BLaER1 (cell line): Measurements from ENCODE around the gene METTL22.

ENCODE experiments used
- H3K27ac ChIP-seq: shearing (Covaris generic); formaldehyde crosslinking; 2 replicates; pipeline ENCODE4 v1.8.1; 2022
- H3K27me3 ChIP-seq: shearing (Covaris generic); formaldehyde crosslinking; 2 replicates; pipeline ENCODE4 v1.8.1; 2022
- H3K36me3 ChIP-seq: shearing (Covaris generic); formaldehyde crosslinking; 2 replicates; pipeline ENCODE4 v1.8.1; 2022
- H3K4me1 ChIP-seq: shearing (Covaris generic); formaldehyde crosslinking; 2 replicates; pipeline ENCODE4 v1.8.1; 2022
- H3K4me2 ChIP-seq: shearing (Covaris generic); formaldehyde crosslinking; 2 replicates; pipeline ENCODE4 v1.8.1; 2022
- H3K4me3 ChIP-seq: shearing (Covaris generic); formaldehyde crosslinking; 2 replicates; pipeline ENCODE4 v1.8.1; 2022
- H3K9ac ChIP-seq: shearing (Covaris generic); formaldehyde crosslinking; 2 replicates; pipeline ENCODE4 v1.8.1; 2022
- H3K9me3 ChIP-seq: shearing (Covaris generic); formaldehyde crosslinking; 2 replicates; pipeline ENCODE4 v1.8.1; 2022
- H4K20me1 ChIP-seq: shearing (Covaris generic); formaldehyde crosslinking; 2 replicates; pipeline ENCODE4 v1.8.1; 2022
- Cebpa-rat ChIP-seq: shearing (Covaris generic); IDR thresholded peaks from 2 replicates; pipeline ENCODE4 v1.8.1; 2022

Gene METTL22

DNA sequence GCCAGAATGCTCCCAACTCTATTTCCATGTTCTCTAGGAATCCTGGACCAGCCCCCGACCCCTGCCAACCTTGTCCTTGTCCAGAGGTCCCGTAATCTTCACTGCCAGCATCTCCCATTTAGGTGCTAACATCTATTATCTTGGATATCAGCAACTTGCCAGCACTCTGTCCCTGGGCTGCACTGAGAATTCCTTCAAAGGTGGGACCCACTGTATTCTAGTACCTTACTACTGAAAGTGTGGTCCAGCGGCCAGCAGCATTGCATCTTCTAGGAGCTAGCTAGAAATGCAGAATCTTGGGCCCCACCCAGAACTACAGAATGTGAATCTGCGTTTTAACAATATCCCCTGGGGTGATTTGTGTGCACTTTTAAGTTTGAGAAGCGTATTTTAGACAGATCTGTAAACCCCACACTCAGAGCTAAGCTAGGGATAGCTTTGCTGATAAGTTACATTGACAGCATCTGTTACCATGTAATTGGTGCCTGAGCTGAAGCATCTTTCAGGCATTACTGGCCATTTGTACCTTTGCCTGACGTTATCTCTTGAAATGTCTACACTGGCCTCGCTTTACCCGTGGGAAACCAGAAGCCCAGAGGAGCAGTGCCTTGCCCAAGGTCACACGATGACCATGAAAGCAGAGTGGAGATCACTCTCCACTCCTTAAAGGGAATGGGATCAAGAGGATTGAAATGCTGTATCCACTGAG is 61.2 kb downstream of the METTL22 start:
- H3K27me3 ChIP-seq = no peaks in the 10 kb centered on the region
- no peak for TF ChIP-seq Cebpa-rat
- peaks cover 21% of the 10 kb centered on the region for H3K36me3 ChIP-seq
- no peak overlapping the region for H3K4me2 ChIP-seq
- no peak overlapping the region for H3K27ac ChIP-seq
- peaks cover 11% of the 10 kb centered on the region for H3K9me3 ChIP-seq
- H3K4me3 ChIP-seq = no peak overlapping the region
- 0 out of 2 replicates have a peak, but pooled peaks cover 10% of the 10 kb centered on the region for H4K20me1 ChIP-seq
- H3K9ac ChIP-seq = no peak overlapping the region
- peaks cover 20% of the 10 kb centered on the region for H3K4me1 ChIP-seq

DNA sequence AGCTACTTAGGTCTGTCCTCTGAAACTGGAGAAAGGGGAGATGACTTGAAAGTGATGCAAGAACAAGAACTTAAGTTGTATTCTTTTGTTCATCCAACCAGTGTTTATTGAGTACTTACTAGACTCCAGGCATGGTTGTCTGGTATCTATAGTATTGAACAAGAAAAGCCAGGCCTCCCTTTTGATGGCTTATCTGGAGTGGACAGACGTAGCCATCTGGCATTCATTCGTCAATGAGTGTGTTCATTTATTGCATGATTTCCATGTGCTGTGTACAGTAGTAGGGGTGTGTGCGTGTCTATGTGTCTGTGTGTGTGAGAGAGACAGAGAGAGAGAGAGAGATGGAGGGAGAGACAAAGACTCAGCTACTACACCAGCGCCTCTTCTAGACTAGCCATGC is 62.1 kb downstream of the METTL22 start:
- H3K4me1 ChIP-seq = peaks cover 19% of the 10 kb centered on the region
- no peak overlapping the region for H3K4me3 ChIP-seq
- 0 out of 2 replicates have a peak, but pooled peaks cover 10% of the 10 kb centered on the region for H4K20me1 ChIP-seq
- H3K36me3 ChIP-seq = peaks cover 26% of the 10 kb centered on the region
- H3K9ac ChIP-seq = no peak overlapping the region
- no peaks in the 10 kb centered on the region for H3K27me3 ChIP-seq
- no peak overlapping the region for H3K4me2 ChIP-seq
- peaks cover 21% of the 10 kb centered on the region for H3K9me3 ChIP-seq
- no peak overlapping the region for H3K27ac ChIP-seq
- no peak for TF ChIP-seq Cebpa-rat

DNA sequence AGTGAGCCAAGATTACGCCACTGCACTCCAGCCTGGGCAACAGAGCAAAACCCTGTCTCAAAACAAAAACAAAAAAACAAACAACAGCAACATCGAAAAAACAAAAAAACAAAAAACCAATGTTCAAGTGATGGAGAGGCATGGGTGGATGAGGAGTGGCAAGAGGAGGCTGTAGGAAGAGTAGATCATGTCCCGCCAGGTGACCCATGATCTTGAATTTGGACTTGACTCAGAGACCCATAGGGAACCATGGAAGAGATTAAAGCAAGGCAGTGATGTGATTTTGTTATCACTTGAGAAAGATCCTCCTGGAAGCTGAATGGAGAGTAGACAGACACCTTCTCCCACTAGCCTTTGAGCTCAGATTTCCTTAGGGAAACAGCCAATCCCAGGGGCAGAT is 64.1 kb downstream of the METTL22 start:
- Histone ChIP-seq H3K4me1 (peaks cover 14% of the 10 kb centered on the region), H3K36me3 (peaks cover 38% of the 10 kb centered on the region)
- TF ChIP-seq Cebpa-rat = no peak

DNA sequence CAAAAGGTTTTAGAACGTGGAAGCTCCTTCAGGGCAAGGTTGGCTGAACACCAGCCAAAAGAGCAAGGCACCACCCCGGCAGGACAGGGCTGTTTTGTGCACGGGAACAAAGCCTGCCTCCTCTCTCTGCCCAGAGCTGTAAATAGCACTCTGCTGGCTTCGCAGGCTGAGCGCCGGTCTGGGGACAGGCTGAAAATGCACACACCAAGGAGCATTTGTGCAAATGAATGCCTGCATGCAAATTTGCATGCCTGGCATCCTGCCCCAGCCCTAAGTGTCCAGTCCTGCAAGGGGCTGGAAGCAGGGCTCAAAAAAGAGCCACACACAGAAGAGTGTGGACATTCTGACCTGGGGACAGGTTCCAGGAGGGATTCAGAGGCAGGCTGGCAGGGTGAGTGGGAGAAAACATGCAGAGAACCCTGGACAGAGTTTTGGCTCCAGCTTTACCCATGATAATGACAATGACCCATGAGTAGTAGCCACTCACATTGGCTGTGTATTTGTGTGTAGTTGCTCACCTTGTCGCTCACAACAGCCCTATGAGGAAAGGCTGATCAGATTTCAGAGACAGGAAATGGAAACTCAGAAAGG is 64.6 kb downstream of the METTL22 start:
- H4K20me1 ChIP-seq = 0 out of 2 replicates have a peak, but pooled peaks cover 10% of the 10 kb centered on the region
- no peak overlapping the region for H3K27ac ChIP-seq
- no peak for TF ChIP-seq Cebpa-rat
- H3K9ac ChIP-seq = no peak overlapping the region
- H3K4me2 ChIP-seq = peak overlapping the region; percentile 52
- H3K36me3 ChIP-seq = peaks cover 43% of the 10 kb centered on the region
- H3K4me1 ChIP-seq = peaks cover 13% of the 10 kb centered on the region
- H3K4me3 ChIP-seq = no peak overlapping the region
- no peaks in the 10 kb centered on the region for H3K27me3 ChIP-seq
- H3K9me3 ChIP-seq = peaks cover 37% of the 10 kb centered on the region

More for the DNA sequence above, 64.1 kb downstream of the METTL22 start:
- H3K27ac ChIP-seq = no peak overlapping the region
- no peak overlapping the region for H3K9ac ChIP-seq
- H3K9me3 ChIP-seq = peaks cover 32% of the 10 kb centered on the region
- no peak overlapping the region for H3K4me3 ChIP-seq
- 0 out of 2 replicates have a peak, but pooled peaks cover 10% of the 10 kb centered on the region for H4K20me1 ChIP-seq
- H3K4me2 ChIP-seq = peak overlapping the region; percentile 52
- no peaks in the 10 kb centered on the region for H3K27me3 ChIP-seq

DNA sequence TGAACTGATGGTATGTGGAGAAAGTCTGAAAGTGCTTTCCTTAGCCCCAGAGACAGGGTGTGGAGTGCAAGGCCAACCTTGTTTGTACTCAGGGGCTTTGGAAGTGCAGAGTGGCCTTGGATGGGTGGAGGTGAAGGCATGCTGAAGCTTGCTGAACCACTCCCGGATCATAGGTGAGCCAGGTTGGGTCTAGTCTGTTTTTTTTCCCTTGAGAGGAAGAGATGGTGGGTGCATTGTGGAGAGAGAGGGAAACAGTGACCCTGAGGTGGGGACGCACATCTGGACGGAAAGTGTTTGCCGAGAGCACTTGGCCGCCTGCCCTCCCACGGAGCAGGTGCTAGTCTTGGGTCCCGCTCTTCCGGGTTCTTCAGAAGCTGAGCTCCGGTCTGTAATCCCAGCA is 65.4 kb downstream of the METTL22 start:
- H3K4me3 ChIP-seq = no peak overlapping the region
- peaks cover 50% of the 10 kb centered on the region for H3K36me3 ChIP-seq
- no peaks in the 10 kb centered on the region for H3K27me3 ChIP-seq
- no peak overlapping the region for H3K27ac ChIP-seq
- H3K4me2 ChIP-seq = no peak overlapping the region
- no peak overlapping the region for H3K9ac ChIP-seq
- peaks cover 13% of the 10 kb centered on the region for H3K4me1 ChIP-seq
- peaks cover 42% of the 10 kb centered on the region for H3K9me3 ChIP-seq
- H4K20me1 ChIP-seq = 0 out of 2 replicates have a peak, but pooled peaks cover 10% of the 10 kb centered on the region
- no peak for TF ChIP-seq Cebpa-rat

DNA sequence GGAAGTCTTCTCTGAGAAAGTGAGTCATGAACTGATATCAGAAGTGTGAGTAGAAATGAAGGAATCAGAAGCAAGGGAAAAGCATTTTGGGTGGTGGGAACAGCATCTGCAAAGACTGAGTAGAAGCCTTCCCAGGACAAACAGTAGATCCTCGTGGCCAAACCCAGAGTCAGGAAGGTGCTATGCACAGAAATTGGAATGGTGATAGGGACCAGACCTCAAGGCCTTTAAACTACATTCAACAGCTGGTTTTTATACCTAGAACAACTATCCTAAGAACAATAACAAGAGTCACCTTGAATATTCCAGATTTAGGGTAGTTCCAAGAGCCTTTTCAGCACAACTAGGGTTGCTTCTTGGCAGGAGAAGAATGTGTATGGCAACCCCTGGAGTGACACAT is 68.2 kb downstream of the METTL22 start:
- Histone ChIP-seq H3K36me3 (peaks cover 61% of the 10 kb centered on the region), H3K27me3 (no peaks in the 10 kb centered on the region), H3K4me3 (no peak overlapping the region), H3K9ac (no peak overlapping the region), H3K4me2 (no peak overlapping the region), H3K27ac (no peak overlapping the region), H4K20me1 (0 out of 2 replicates have a peak, but pooled peaks cover 10% of the 10 kb centered on the region), H3K9me3 (peaks cover 42% of the 10 kb centered on the region), H3K4me1 (peaks cover 13% of the 10 kb centered on the region)
- TF ChIP-seq Cebpa-rat = no peak

DNA sequence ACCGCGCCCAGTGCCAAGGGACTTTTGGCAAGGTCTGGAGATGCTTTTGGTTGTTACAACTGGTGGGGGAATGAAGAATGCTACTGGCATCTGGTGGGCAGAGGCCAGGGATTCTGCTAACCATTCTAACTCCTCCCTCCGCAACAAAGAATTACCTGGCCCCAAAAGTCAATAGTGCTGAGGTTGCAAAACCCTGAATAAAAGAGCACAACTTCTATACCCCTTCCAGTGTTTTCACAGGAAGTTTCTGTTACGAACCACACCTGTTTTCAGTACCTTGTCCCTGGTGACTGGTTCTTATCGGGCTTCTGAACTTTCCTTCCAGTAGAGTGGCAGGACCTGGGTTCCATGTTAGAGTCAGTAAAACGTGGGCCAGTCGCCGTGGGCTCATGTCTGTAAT is 70.2 kb downstream of the METTL22 start:
- Histone ChIP-seq H3K9me3 (peaks cover 42% of the 10 kb centered on the region), H3K4me2 (no peak overlapping the region), H3K4me3 (no peak overlapping the region), H3K27me3 (no peaks in the 10 kb centered on the region), H3K27ac (no peak overlapping the region), H3K9ac (no peak overlapping the region), H3K36me3 (peaks cover 67% of the 10 kb centered on the region), H4K20me1 (0 out of 2 replicates have a peak, but pooled peaks cover 5% of the 10 kb centered on the region), H3K4me1 (peaks cover under 1% of the 10 kb centered on the region; the same call in 1 of the 2 replicates)
- no peak for TF ChIP-seq Cebpa-rat

DNA sequence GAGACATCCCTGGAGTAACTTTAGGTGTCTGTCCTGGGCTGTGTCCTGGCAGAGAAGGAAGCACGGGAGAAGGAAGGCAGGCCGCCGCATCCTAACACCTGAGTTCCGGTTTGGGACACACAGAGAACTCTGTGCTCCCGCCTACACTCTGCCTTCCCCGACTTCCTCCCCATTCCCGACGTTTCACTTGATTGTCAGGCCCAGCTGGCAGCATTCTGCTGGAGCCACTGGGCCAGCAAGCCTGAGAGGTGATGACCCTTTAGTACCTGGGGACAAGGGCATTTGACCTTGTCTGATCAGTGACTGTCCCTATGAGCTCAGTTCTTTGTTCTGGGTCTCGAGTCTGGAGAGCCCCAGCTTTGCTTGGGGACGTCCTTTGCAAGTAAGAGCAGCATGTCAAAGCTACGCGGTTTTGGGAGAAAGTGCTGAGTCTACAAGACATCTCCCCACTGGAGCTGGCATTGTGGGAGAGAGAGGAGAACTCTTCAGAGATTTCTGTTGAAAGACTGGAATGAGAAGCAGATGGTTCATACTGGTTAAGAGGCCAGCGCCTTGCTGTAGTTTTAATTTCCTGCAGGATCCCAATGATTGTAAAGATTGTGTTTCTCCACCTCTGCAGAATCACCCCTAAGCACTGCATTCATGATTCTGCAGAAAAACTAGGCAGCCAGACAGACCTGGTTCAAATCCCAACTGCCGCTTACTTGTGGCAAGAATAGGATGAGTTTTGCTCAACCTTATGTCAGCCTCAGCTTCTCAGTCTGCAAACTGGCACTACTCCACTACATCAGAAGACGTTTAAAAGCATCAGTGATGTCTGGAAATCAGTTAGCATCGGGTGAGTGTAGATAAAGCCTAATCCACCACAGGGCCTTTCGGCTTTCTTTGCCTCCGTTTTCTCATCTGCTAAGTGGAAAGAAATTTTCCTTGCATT is 73.6 kb downstream of the METTL22 start:
- H3K9me3 ChIP-seq = peaks cover 16% of the 10 kb centered on the region
- H4K20me1 ChIP-seq = 0 out of 2 replicates have a peak, but pooled peaks cover 6% of the 10 kb centered on the region
- no peak for TF ChIP-seq Cebpa-rat
- H3K4me3 ChIP-seq = no peak overlapping the region
- H3K9ac ChIP-seq = no peak overlapping the region
- H3K4me1 ChIP-seq = no peaks in the 10 kb centered on the region
- H3K36me3 ChIP-seq = peaks cover 36% of the 10 kb centered on the region
- no peaks in the 10 kb centered on the region for H3K27me3 ChIP-seq
- H3K27ac ChIP-seq = no peak overlapping the region
- no peak overlapping the region for H3K4me2 ChIP-seq

DNA sequence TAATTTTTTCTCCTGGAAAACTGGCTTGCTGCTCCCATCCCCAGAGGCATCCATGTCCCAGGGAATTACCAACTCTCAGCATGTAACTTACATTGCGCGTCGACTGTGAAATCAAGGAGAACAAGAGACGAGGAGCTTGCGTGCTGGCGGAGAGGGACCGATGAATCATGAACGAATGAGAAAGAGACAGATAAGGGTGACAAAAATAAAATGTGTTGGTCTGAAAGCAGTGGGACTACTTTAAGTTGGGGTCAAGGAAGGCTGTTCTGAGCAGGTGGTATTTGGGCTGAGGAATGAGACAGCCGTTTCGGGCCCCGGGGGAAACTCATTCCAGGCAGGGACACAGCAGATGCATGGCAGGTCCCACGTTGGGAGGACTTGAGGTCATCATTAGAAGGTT is 75.4 kb downstream of the METTL22 start:
- no peak overlapping the region for H3K4me3 ChIP-seq
- no peak overlapping the region for H3K27ac ChIP-seq
- peaks cover 18% of the 10 kb centered on the region; the same call in 1 of the 2 replicates for H3K36me3 ChIP-seq
- H3K4me2 ChIP-seq = no peak overlapping the region
- no peak overlapping the region for H3K9ac ChIP-seq
- no peak for TF ChIP-seq Cebpa-rat
- H4K20me1 ChIP-seq = 0 out of 2 replicates have a peak, but pooled peaks cover 6% of the 10 kb centered on the region
- no peaks in the 10 kb centered on the region for H3K27me3 ChIP-seq
- no peaks in the 10 kb centered on the region for H3K9me3 ChIP-seq
- no peaks in the 10 kb centered on the region for H3K4me1 ChIP-seq
